ENCODE measurements around the gene LRRC74A.

LRRC74A gene

GRCh38 chr14:76855066-76855465 is 28.9 kb downstream of the LRRC74A start:
- no peak for DNase-seq

- no peak for DNase-seq
These were observed 30.6 kb downstream of the LRRC74A start for GRCh38 chr14:76856769-76857168.

- DNase-seq = no peak
These were observed 35.5 kb downstream of the LRRC74A start for GRCh38 chr14:76861574-76862255.

GRCh38 chr14:76862546-76863282 is 36.5 kb downstream of the LRRC74A start:
- no peak for DNase-seq

GRCh38 chr14:76863724-76864407 is 37.7 kb downstream of the LRRC74A start:
- DNase-seq = no peak

- no peak for DNase-seq
These were observed 40.2 kb downstream of the LRRC74A start for GRCh38 chr14:76866456-76866855.

GRCh38 chr14:76867516-76868453 is 41.6 kb downstream of the LRRC74A start:
- peak; percentile 71 for DNase-seq

GRCh38 chr14:76868454-76869170 is 42.4 kb downstream of the LRRC74A start:
- no peak for DNase-seq

GRCh38 chr14:76870166-76870565 is 44.0 kb downstream of the LRRC74A start:
- DNase-seq = no peak

GRCh38 chr14:76872796-76873432 is 46.7 kb downstream of the LRRC74A start:
- peak; percentile 88 for DNase-seq

GRCh38 chr14:76874734-76875133 is 48.5 kb downstream of the LRRC74A start:
- no peak for DNase-seq

- DNase-seq = peak; percentile 78
These were observed 49.9 kb downstream of the LRRC74A start for GRCh38 chr14:76876076-76876475.

GRCh38 chr14:76877871-76878270 is 51.7 kb downstream of the LRRC74A start:
- no peak for DNase-seq

GRCh38 chr14:76880449-76880848 is 54.2 kb downstream of the LRRC74A start:
- DNase-seq = no peak

GRCh38 chr14:76881348-76881747 is 55.1 kb downstream of the LRRC74A start:
- DNase-seq = no peak

GRCh38 chr14:76882651-76883050 is 56.4 kb downstream of the LRRC74A start:
- DNase-seq = no peak

- no peak for DNase-seq
These were observed 57.2 kb downstream of the LRRC74A start for GRCh38 chr14:76883447-76883846.

- no peak for DNase-seq
These were observed 58.2 kb downstream of the LRRC74A start for GRCh38 chr14:76884394-76884793.

- no peak for DNase-seq
These were observed 58.7 kb downstream of the LRRC74A start for GRCh38 chr14:76884853-76885276.

- no peak for DNase-seq
These were observed 61.0 kb downstream of the LRRC74A start for GRCh38 chr14:76887191-76887590.

- no peak for DNase-seq
These were observed 65.2 kb downstream of the LRRC74A start for GRCh38 chr14:76891391-76891790.

- no peak for DNase-seq
These were observed 68.1 kb downstream of the LRRC74A start for GRCh38 chr14:76894308-76894707.

Measured in activated effector memory CD4-positive, alpha-beta T cell treated with anti-CD3 and anti-CD28 coated beads, Interleukin-2, amount 50 U/mL, for 16 hours (primary cell).